ENCODE data around the gene POLA2. TPM values are rescaled to one million over a fixed set of nuclear protein-coding genes. Genes with fewer than 3 reads are reported as not detected.
A peak's percentile ranks its signal among the peaks of the same experiment; 100 is the strongest.

The POLA2 gene
- total RNA-seq, result 30.2 and 42.9 TPM in 2 replicates

GRCh38 chr11:65261591-65262380, at the start of gene POLA2:
Gene POLA2 (plus strand): TSS chr11:65261962. CDS start chr11:65262293, 331 bp downstream.
- TF ChIP-seq CTCF (conservative IDR thresholded peaks at IDR 0.05; ENCODE audit: low read depth, low read length), result no peak
- peak within 1 kb of the TSS; percentile 86 for H3K4me3 ChIP-seq (ENCODE audit: low read depth, low read length)
- DNase-seq (ENCODE audit: low read depth), result no peak

GRCh38 chr11:65212226-65212801, 49.4 kb upstream of the POLA2 start:
- H3K4me3 ChIP-seq (ENCODE audit: low read depth, low read length), result no peak overlapping the region
- TF ChIP-seq CTCF (conservative IDR thresholded peaks at IDR 0.05; ENCODE audit: low read depth, low read length), result no peak
- no peak for DNase-seq (ENCODE audit: low read depth)

- no peak overlapping the region for H3K4me3 ChIP-seq (ENCODE audit: low read depth, low read length)
- TF ChIP-seq CTCF (conservative IDR thresholded peaks at IDR 0.05; ENCODE audit: low read depth, low read length), result no peak
- DNase-seq (ENCODE audit: low read depth), result no peak
Measured at GRCh38 chr11:65213322-65214211, 48.2 kb upstream of the POLA2 start.

GRCh38 chr11:65214212-65214845, 47.4 kb upstream of the POLA2 start:
- no peak for TF ChIP-seq CTCF (conservative IDR thresholded peaks at IDR 0.05; ENCODE audit: low read depth, low read length)
- no peak overlapping the region for H3K4me3 ChIP-seq (ENCODE audit: low read depth, low read length)
- no peak for DNase-seq (ENCODE audit: low read depth)

GRCh38 chr11:65215441-65216076, 46.2 kb upstream of the POLA2 start:
- DNase-seq (ENCODE audit: low read depth), result no peak
- TF ChIP-seq CTCF (conservative IDR thresholded peaks at IDR 0.05; ENCODE audit: low read depth, low read length), result no peak

GRCh38 chr11:65216830-65217229, 44.9 kb upstream of the POLA2 start:
- no peak for TF ChIP-seq CTCF (conservative IDR thresholded peaks at IDR 0.05; ENCODE audit: low read depth, low read length)
- no peak overlapping the region for H3K4me3 ChIP-seq (ENCODE audit: low read depth, low read length)
- no peak for DNase-seq (ENCODE audit: low read depth)

More at GRCh38 chr11:65215441-65216076, 46.2 kb upstream of the POLA2 start:
- H3K4me3 ChIP-seq (ENCODE audit: low read depth, low read length), result no peak overlapping the region

All from epithelial cell of proximal tubule (primary cell).